Neuronal stem cell (in vitro differentiated cells): ENCODE measurements around the gene PLBD1.

Experiments used
- DNase-seq: peaks from one replicate; pipeline ENCODE4 v3.0.0-alpha.2; 2013; ENCODE audit warnings: low spot score
- H2AFZ ChIP-seq: one replicate; pipeline ENCODE4 v1.6.1; 2013; ENCODE audit warnings: mild to moderate bottlenecking, low read length, inconsistent platforms
- H2AK5ac ChIP-seq: 2 replicates; pipeline ENCODE4 v1.6.1; 2013; ENCODE audit warnings: low read depth, mild to moderate bottlenecking, inconsistent platforms, low read length, moderate library complexity, mixed read lengths
- H2BK120ac ChIP-seq: 2 replicates; pipeline ENCODE4 v1.6.1; 2013; ENCODE audit warnings: low read depth, mild to moderate bottlenecking, inconsistent platforms, low read length, moderate library complexity, mixed read lengths
- H2BK12ac ChIP-seq: one replicate; pipeline ENCODE4 v1.6.1; 2013; ENCODE audit warnings: low read length, inconsistent platforms
- H2BK15ac ChIP-seq: 2 replicates; pipeline ENCODE4 v1.6.1; 2013; ENCODE audit warnings: mild to moderate bottlenecking, low read length, inconsistent platforms, mixed read lengths
- H2BK5ac ChIP-seq: one replicate; pipeline ENCODE4 v1.6.1; 2013; ENCODE audit warnings: inconsistent platforms, mild to moderate bottlenecking, low read length, moderate library complexity
- H3K14ac ChIP-seq: one replicate; pipeline ENCODE4 v1.6.1; 2013; ENCODE audit warnings: low read length, inconsistent platforms
- H3K18ac ChIP-seq: 2 replicates; pipeline ENCODE4 v1.6.1; 2013; ENCODE audit warnings: low read length, inconsistent platforms
- H3K23ac ChIP-seq: 2 replicates; pipeline ENCODE4 v1.6.1; 2013; ENCODE audit warnings: low read depth, mild to moderate bottlenecking, mixed read lengths, low read length, inconsistent platforms; ENCODE audit not compliant: poor library complexity
- H3K27ac ChIP-seq: replicated peaks from 3 replicates; pipeline ENCODE4 v1.5.1; 2013; ENCODE audit warnings: low read length, inconsistent platforms
- H3K27me3 ChIP-seq, 3 experiments: 2 replicates each; pipeline ENCODE4 v1.6.1; 2013; ENCODE audit warnings: low read length in 3 of 3, mild to moderate bottlenecking in 2 of 3, inconsistent platforms in 1 of 3, low read depth in 1 of 3, mixed read lengths in 1 of 3, moderate library complexity in 1 of 3; ENCODE audit not compliant: control insufficient read depth in 3 of 3, insufficient read depth in 3 of 3
- H3K36me3 ChIP-seq, 2 donors: replicated peaks in 1 of 2; 2 replicates each; pipeline ENCODE4 v1.6.1; 2013; ENCODE audit warnings: low read length in 2 of 2; ENCODE audit not compliant: control insufficient read depth in 2 of 2, insufficient read depth in 2 of 2
- H3K4ac ChIP-seq: 2 replicates; pipeline ENCODE4 v1.6.1; 2013; ENCODE audit warnings: inconsistent platforms, mild to moderate bottlenecking, low read length, moderate library complexity
- H3K4me1 ChIP-seq, 2 donors: 1 replicate in 1 of 2; 2 replicates in 1 of 2; pipeline ENCODE4 v1.6.1; 2013; ENCODE audit warnings: low read length in 2 of 2, low read depth in 1 of 2; ENCODE audit not compliant: control insufficient read depth in 2 of 2, insufficient read depth in 1 of 2
- H3K4me2 ChIP-seq: one replicate; pipeline ENCODE4 v1.6.1; 2013; ENCODE audit warnings: mild to moderate bottlenecking, low read length, inconsistent platforms; ENCODE audit not compliant: insufficient read depth, poor library complexity, severe bottlenecking
- H3K4me3 ChIP-seq, 2 donors: 2 replicates each; pipeline ENCODE4 v1.5.1; 2013; ENCODE audit warnings: low read length in 2 of 2, mild to moderate bottlenecking in 2 of 2, inconsistent platforms in 1 of 2, moderate library complexity in 1 of 2
- H3K79me1 ChIP-seq: one replicate; pipeline ENCODE4 v1.6.1; 2013; ENCODE audit warnings: low read depth, mild to moderate bottlenecking, inconsistent platforms, low read length, moderate library complexity
- H3K9ac ChIP-seq: one replicate; pipeline ENCODE4 v1.6.1; 2013; ENCODE audit warnings: mild to moderate bottlenecking, low read depth, low read length, inconsistent platforms; ENCODE audit not compliant: poor library complexity
- H3K9me3 ChIP-seq, 2 donors: replicated peaks in 1 of 2; 2 replicates each; pipeline versions ENCODE3 to v1.6.1; 2013; ENCODE audit warnings: low read length in 2 of 2, mild to moderate bottlenecking in 2 of 2, inconsistent platforms in 1 of 2, low read depth in 1 of 2, mixed read lengths in 1 of 2, moderate library complexity in 1 of 2; ENCODE audit not compliant: control insufficient read depth in 2 of 2, insufficient read depth in 1 of 2
- H4K8ac ChIP-seq: one replicate; pipeline ENCODE4 v1.6.1; 2013; ENCODE audit warnings: low read depth, mild to moderate bottlenecking, inconsistent platforms, low read length, moderate library complexity
- H4K91ac ChIP-seq: one replicate; pipeline ENCODE4 v1.6.1; 2013; ENCODE audit warnings: low read length, low read depth, mild to moderate bottlenecking, inconsistent platforms; ENCODE audit not compliant: poor library complexity
- WGBS, 2 donors: extraction: QIAGEN DNeasy Blood & Tissue Kit; methylation state at CpG; one replicate each; pipeline ENCODE4 v1.1.7; 2013; ENCODE audit warnings: missing lambda C conversion rate in 2 of 2, mixed read lengths in 1 of 2; ENCODE audit not compliant: insufficient read length in 2 of 2, insufficient replicate concordance in 1 of 2; ENCODE audit errors: extremely low coverage in 2 of 2; 5-methylcytosine and 5-hydroxymethylcytosine counted together

PLBD1 gene

DNA sequence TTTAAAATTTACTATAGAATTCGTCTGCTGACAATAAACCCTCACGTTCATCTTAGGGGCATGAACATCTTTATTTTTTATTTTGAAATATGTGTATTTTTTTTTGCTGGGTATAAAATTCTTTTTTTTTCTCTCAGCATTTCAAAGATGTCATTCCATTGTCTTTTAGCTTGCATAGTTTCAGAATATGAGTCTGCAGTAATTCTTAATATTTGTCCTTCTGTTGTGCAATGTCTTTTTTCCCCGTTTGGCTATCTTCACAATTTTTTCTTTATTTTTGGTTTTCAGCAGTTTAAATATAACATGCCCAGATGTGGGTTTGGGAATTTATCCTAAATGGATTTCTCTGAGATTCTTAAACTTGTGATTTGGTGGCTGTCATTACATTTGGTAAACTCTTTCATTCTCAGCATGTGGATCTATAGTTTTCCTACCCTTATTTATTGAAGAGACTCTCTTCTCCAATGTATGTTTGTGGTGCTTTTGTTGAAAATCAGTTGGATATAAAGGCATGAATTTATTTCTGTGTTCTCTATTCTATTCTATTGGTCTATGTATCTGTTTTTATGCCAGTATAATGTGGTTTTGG, 37.8 kb upstream of the PLBD1 start:
- Histone ChIP-seq H2BK5ac (no peak overlapping the region), H4K91ac (no peak overlapping the region), H3K4ac (no peak overlapping the region), H2BK15ac (no peak overlapping the region), H3K27me3 (no peaks in the 10 kb centered on the region), H3K18ac (no peak overlapping the region), H2AK5ac (no peak overlapping the region), H3K27ac (no peak overlapping the region), H2AFZ (no peak overlapping the region), H3K4me2 (no peak overlapping the region), H2BK120ac (no peak overlapping the region), H3K4me1 (no peaks in the 10 kb centered on the region), H3K9me3 (peaks cover 0 to 4% of the 10 kb centered on the region in 2 donors), H3K9ac (no peak overlapping the region), H3K23ac (no peak overlapping the region), H3K4me3 (no peak overlapping the region), H3K14ac (no peak overlapping the region), H4K8ac (no peak overlapping the region), H3K79me1 (no peaks in the 10 kb centered on the region), H3K36me3 (no peaks in the 10 kb centered on the region), H2BK12ac (no peak overlapping the region)
- no peak for DNase-seq
- WGBS, 2 donors = no CpG with 5 or more reads among the region's 3 CpGs

DNA sequence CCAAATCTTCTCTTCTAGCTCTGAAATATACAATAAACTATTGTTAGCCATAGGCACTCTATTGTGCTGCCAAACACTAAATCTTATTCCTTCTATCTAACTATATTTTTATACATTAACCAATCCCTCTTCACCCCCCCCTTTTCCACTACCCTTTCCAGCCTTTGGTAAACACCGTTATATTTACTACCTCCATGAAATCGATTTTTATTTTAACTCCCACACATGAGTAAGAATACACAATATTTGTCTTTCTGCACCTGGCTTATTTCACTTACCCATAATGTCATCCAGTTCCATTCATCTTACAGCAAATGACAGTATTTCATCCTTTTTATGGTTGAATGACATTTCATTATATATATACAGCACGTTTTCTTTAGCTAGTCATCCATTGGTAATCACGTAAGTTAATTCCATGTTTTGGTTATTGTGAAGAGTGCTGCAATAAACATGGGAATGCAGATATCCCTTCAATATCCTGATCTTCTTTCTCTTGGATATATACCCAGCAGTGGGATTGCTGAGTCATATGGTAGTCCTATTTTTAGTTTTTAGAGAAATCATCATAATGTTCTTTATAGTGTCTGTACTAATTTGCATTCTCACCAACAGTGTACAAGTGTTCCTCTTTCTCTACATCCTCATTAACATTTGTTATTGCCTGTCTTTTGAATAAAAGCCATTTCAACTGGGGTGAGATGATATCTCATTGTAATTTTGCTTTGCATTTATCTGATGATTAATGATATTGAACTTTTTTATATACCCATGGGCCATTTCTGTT, 34.2 kb upstream of the PLBD1 start:
- Histone ChIP-seq H3K14ac (no peak overlapping the region), H3K9ac (no peak overlapping the region), H2BK5ac (no peak overlapping the region), H4K8ac (no peak overlapping the region), H2BK12ac (no peak overlapping the region), H3K4me2 (no peak overlapping the region), H2AFZ (no peak overlapping the region), H3K4me3 (no peak overlapping the region), H2AK5ac (no peak overlapping the region), H3K9me3 (peaks cover 0 to 4% of the 10 kb centered on the region in 2 donors), H3K4ac (no peak overlapping the region), H3K27me3 (no peaks in the 10 kb centered on the region), H3K18ac (no peak overlapping the region), H3K36me3 (no peaks in the 10 kb centered on the region), H2BK120ac (no peak overlapping the region), H3K23ac (no peak overlapping the region), H3K27ac (no peak overlapping the region), H4K91ac (no peak overlapping the region), H3K79me1 (no peaks in the 10 kb centered on the region), H2BK15ac (no peak overlapping the region), H3K4me1 (no peaks in the 10 kb centered on the region)
- 100% methylated on average over 2 of the region's 4 CpGs; no CpG with 5 or more reads in 1 of the 2 donors for WGBS, 2 donors
- no peak for DNase-seq

GRCh38 chr12:14597480-14597879, 29.8 kb upstream of the PLBD1 start:
- H3K23ac ChIP-seq = no peak overlapping the region
- no peak overlapping the region for H2AK5ac ChIP-seq
- no peak overlapping the region for H3K4me2 ChIP-seq
- no peaks in the 10 kb centered on the region for H3K4me1 ChIP-seq
- H2BK5ac ChIP-seq = no peak overlapping the region
- H3K79me1 ChIP-seq = no peaks in the 10 kb centered on the region
- H3K36me3 ChIP-seq = no peaks in the 10 kb centered on the region
- no peak overlapping the region for H2BK15ac ChIP-seq
- no CpG with 5 or more reads among the region's 3 CpGs for WGBS, 2 donors
- no peak overlapping the region for H4K8ac ChIP-seq
- H3K14ac ChIP-seq = no peak overlapping the region
- H4K91ac ChIP-seq = no peak overlapping the region
- H3K4ac ChIP-seq = no peak overlapping the region
- H2AFZ ChIP-seq = no peak overlapping the region
- H2BK120ac ChIP-seq = no peak overlapping the region
- no peak overlapping the region for H2BK12ac ChIP-seq
- H3K9me3 ChIP-seq = no peaks in the 10 kb centered on the region
- H3K27me3 ChIP-seq = no peaks in the 10 kb centered on the region
- no peak overlapping the region for H3K18ac ChIP-seq
- H3K4me3 ChIP-seq = no peak overlapping the region
- no peak overlapping the region for H3K9ac ChIP-seq
- no peak overlapping the region for H3K27ac ChIP-seq
- DNase-seq = no peak

GRCh38 chr12:14591719-14592118, 24.0 kb upstream of the PLBD1 start:
- Histone ChIP-seq H2AFZ (no peak overlapping the region), H3K4ac (no peak overlapping the region), H4K91ac (no peak overlapping the region), H2BK12ac (no peak overlapping the region), H3K23ac (no peak overlapping the region), H3K9me3 (no peaks in the 10 kb centered on the region), H3K4me2 (no peak overlapping the region), H3K9ac (no peak overlapping the region), H3K27ac (no peak overlapping the region), H3K79me1 (no peaks in the 10 kb centered on the region), H2AK5ac (no peak overlapping the region), H3K27me3 (no peaks in the 10 kb centered on the region), H3K14ac (no peak overlapping the region), H2BK15ac (no peak overlapping the region), H4K8ac (no peak overlapping the region), H3K4me1 (no peaks in the 10 kb centered on the region), H3K18ac (no peak overlapping the region), H3K4me3 (no peak overlapping the region), H2BK5ac (no peak overlapping the region), H2BK120ac (no peak overlapping the region), H3K36me3 (no peaks in the 10 kb centered on the region)
- DNase-seq = no peak
- WGBS, 2 donors = no CpG with 5 or more reads among the region's 1 CpG
